GM18502 (cell line): ENCODE results near the gene DNAJC8.

Experiments
- ATAC-seq: cut with Tn5 transposase; IDR thresholded peaks from one replicate; pipeline ENCODE4 v1.9.1; 2021; ENCODE audit warnings: mild to moderate bottlenecking; ENCODE audit not compliant: unreplicated experiment, poor library complexity

DNAJC8 gene

GRCh38 chr1:28256197-28256827 is 23.5 kb upstream of the DNAJC8 start:
- no peak for ATAC-seq

- no peak for ATAC-seq
These were observed 17.1 kb upstream of the DNAJC8 start for GRCh38 chr1:28249866-28250295.

- ATAC-seq = no peak
These were observed 16.4 kb upstream of the DNAJC8 start for GRCh38 chr1:28249013-28249865.

DNA sequence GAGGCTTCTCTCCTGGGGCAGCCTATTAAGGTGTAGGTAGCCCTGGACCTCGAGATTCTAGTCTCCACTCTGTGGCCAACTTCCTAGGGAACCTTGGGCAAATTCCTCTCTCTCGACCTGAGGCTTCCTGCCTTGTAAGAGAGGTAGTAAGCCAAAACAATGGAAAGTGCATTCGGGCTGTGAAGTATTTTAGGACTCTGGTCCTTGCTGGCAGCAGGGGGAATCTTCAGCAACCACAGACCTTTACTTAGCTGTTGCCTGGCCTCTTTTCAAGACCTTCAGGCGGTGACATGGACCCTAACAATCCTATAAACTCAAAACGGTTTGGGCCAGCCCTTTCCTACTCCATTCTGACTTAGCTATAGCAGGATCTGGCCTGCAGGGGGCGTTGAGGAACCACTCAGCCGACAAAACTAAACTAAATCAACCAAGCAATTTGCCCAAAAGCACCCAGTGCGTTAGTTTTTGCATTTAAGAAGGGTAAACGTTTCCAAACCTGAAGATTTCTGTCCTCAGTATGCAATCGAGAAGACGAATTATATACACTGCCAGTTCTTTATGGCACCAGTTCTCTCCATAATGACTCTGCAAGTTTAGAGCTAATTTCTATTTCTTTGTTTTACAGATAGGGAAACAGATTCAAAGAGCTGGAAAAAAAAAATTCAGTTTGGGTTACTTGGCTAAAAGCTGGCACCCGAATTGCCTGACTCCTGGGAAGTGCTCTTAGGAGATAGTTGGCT is 15.6 kb upstream of the DNAJC8 start:
- no peak for ATAC-seq

GRCh38 chr1:28247612-28248272 is 14.9 kb upstream of the DNAJC8 start:
- no peak for ATAC-seq

GRCh38 chr1:28246427-28246832 is 13.6 kb upstream of the DNAJC8 start:
- no peak for ATAC-seq

- no peak for ATAC-seq
These were observed 11.9 kb upstream of the DNAJC8 start for GRCh38 chr1:28244549-28245251.

DNA sequence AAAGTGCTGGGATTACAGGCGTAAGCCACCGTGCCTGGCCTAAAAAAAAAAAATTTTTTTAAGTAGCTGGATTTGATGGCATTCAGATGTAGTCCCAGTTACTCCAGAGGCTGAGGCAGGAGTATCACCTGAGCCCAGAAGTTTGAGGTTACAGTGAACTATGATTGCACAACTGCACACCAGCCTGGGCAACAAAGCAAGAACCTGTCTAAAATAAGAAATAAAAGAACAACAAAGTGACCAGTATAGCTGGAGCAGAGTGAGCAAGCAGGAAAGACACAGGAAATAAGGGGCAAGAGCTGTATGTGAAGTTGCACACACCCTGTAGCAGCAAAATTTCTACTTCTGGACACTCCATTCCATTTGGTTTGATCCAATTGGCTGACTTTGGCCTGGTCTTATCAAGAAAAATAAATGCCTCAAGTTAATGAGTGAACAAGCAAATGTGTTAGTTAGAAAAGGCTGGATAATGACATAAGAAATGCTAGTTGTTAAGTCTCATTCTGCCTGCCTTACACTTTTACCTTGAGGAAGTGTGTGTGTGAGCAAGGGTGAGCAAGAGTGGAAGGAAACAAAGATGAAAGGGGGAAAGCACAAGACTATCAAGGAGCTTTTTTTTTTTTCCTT is 11.0 kb upstream of the DNAJC8 start:
- ATAC-seq = no peak

DNA sequence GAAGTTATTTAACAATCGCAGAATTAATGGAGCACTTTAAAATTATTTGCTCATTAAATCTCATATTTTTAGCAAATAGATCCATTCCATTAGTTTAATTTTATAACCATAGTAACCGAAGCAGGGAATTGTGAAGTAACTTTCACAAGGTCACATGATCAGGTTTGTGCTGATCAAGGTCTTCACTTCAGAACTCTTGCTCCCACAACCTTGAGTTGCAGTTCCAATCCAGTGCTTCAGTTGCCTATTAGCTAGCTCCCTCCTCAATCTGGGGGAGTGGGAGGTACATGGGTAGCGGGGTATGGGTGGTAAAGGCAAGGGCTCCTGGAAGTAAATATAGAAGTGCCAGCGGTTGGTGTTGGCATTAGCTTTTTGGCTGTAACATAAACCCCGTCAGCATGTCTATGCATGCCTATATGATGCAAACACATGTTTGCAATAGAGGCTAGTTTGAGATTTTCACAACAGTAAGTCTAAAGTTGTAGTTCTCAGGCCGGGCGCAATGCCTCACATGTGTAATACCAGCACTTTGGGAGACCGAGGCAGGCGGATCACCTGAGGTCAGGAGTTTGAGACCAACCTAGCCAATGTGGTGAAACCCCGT is 8.9 kb upstream of the DNAJC8 start:
- ATAC-seq = no peak

DNA sequence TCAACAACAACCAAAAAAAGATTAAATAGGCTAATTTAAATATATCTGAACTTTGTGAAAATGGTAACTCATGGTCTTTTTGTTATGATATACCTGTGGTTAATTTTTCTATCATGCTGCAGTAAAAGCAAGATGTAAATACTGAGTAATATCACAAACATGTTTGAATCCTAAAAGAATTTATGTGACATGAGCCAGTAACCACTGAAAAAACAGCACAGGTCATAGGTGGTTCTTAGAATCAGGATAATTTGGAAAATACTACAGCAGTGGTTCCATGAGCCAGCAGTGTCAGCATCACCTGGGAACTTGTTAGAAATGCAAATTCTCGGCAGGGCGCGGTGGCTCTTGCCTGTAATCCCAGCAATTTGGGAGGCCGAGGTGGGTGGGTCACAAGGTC is 7.2 kb upstream of the DNAJC8 start:
- no peak for ATAC-seq

DNA sequence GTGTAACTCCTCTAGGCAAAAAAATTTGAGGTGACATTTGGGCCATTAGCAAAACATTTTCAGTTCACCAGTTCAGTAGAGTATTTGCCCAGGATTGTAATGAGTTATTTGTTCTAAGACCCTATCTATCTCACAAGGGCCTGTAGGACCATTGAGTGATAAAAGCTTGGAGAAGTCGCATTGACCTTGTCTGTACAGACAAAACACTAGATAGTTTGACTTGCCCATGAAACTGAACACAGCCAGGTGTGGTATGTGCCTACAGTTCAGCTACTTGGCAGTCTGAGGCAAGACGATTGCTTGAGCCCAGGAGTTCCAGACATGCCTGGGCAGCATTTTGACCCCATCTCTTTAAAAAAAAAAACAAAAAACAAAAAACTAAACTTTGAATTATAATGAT is 6.2 kb upstream of the DNAJC8 start:
- ATAC-seq = no peak

GRCh38 chr1:28236656-28237322 is 4.0 kb upstream of the DNAJC8 start:
- no peak for ATAC-seq

DNA sequence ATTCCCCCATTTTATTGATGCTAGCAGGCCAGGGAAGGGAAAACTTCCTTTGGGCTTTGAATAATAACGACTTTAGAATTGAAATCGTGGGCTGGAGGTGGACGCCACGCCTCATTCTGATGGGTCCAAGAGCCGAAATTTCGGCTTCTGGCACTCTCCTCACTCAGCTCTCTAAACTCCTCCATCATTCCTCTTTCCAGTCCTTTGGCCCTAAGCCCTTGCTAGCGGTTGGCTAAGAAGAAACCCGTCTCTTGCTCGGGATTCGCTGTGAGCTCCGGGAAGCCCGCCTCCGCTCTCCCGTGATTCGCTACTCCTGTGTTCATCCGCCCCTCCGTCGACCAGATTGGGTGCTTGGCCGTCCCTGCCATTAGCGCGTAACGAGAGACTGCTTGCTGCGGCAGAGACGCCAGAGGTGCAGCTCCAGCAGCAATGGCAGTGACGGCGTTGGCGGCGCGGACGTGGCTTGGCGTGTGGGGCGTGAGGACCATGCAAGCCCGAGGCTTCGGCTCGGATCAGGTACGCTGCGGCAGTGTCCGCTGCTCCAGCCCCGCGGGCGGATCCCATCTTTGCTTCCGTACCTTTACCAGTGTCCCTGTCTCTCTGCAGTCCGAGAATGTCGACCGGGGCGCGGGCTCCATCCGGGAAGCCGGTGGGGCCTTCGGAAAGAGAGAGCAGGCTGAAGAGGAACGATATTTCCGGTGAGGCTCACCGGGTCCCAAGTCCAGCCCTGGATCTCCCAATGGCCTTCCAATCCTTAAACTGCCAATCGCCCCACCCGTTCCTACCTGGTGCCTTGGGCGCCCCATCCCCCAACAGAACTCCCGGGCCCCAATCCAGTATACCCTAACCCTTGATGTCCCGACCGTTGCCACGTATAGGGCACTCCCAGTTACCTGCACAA is 3.2 kb upstream of the DNAJC8 start, which contains the start of gene ATP5IF1:
ATP5IF1 (plus strand) TSS at position 370 of the 901 bp plus-strand sequence; CDS start at position 430, 60 bp downstream.
- ATAC-seq = peak; percentile 82

DNA sequence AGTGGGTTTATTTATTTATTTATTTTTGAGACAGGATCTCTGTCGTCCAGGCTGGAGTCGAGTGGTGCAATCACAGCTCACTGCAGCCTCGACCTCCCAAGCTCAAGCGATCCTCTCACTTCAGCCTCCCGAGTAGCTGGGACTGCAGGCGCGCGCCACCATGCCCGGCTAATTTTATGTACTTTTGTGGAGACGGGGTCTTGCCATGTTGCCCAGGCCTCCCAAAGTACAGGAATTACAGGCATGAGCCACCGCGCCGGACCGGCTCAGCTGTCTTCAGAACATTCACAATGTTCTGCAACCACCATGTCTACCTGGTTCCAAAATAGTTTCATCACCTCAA is 406 bp upstream of the DNAJC8 start:
- ATAC-seq = no peak

DNA sequence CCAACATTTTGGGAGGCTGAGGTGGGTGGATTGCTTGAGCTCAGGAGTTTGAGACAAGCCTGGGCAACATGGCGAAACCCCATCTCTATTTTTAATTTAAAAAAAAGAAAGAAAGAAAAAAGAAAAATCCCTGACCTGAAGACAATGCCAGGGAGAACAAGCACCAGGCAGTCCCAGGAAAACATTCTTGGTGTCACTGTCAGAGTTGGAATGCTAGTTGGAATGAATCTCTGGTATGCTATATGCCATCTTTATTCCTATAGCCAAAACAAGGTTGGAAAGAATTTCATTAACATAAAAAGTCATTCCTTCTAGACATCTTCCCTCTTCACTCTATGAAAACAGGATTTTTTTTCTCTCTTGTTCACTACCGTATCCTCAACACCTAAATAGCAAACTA is 2.8 kb downstream of the DNAJC8 start:
- no peak for ATAC-seq

- ATAC-seq = no peak
These were observed 3.7 kb downstream of the DNAJC8 start for GRCh38 chr1:28229089-28229488.

GRCh38 chr1:28213315-28213714 is 19.5 kb downstream of the DNAJC8 start:
- no peak for ATAC-seq

GRCh38 chr1:28209700-28210099 is 23.1 kb downstream of the DNAJC8 start:
- ATAC-seq = no peak
